A549 (cell line): ENCODE results near the gene NOX3. TPM values are rescaled to one million over a fixed set of nuclear protein-coding genes. Genes with fewer than 3 reads are reported as not detected.

ENCODE experiments used
- ATAC-seq, 2 experiments: fragments of 200-7000 bp in 1 of 2; fragments of >200 bp in 1 of 2; cut with Nextera tagmentation in 1 of 2; cut with Tn5 transposase in 1 of 2; 3 replicates each; pipeline versions ENCODE4 v1.8.0 to v1.9.1; 2018 to 2020; ENCODE audit warnings: mild to moderate bottlenecking in 1 of 2, moderate library complexity in 1 of 2
- CTCF ChIA-PET: fragments of 300-600 bp; sonication (Branson Sonifier 250); formaldehyde crosslinking; extraction: SDS; loops from one replicate; lab custom pipeline; 2021; ENCODE audit warnings: antibody characterized with exemption, inconsistent platforms; lab: Yijun Ruan, JAX
- POLR2A ChIA-PET: fragments of 350-600 bp; formaldehyde crosslinking; extraction: SDS; loops from one replicate; lab custom pipeline; 2021; ENCODE audit warnings: antibody characterized with exemption, inconsistent platforms; lab: Yijun Ruan, JAX
- DNase-seq, 2 experiments: peaks; one replicate each; pipeline versions ENCODE4 v3.0.0 to v3.0.0-alpha.2; 2011 to 2016; ENCODE audit warnings: low read depth in 1 of 2, low spot score in 1 of 2
- FAIRE-seq: peaks from 2 replicates; lab custom pipeline; 2011; peaks lifted over from hg19 to GRCh38; lab: Jason Lieb, UNC
- H3K27ac ChIP-seq, 2 experiments: fragments of >200 bp; sonication (Bioruptor Twin); formaldehyde crosslinking; 3 replicates each; pipeline ENCODE4 v1.5.1; 2016 to 2017
- H3K4me1 ChIP-seq: fragments of >200 bp; sonication (Bioruptor Twin); formaldehyde crosslinking; 3 replicates; pipeline ENCODE4 v1.6.1; 2016
- H3K4me2 ChIP-seq: fragments of >200 bp; sonication (Bioruptor Twin); formaldehyde crosslinking; 3 replicates; pipeline ENCODE4 v1.6.1; 2016
- H3K4me3 ChIP-seq: fragments of >200 bp; sonication (Bioruptor Twin); formaldehyde crosslinking; 3 replicates; pipeline ENCODE4 v1.5.1; 2016
- H3K9me3 ChIP-seq: fragments of >200 bp; sonication (Bioruptor Twin); formaldehyde crosslinking; 3 replicates; pipeline ENCODE4 v1.6.1; 2016
- BHLHE40 ChIP-seq: IDR thresholded peaks from 2 replicates; pipeline ENCODE4 v1.6.1; 2012; ENCODE audit warnings: low read depth, low read length, inconsistent platforms
- CBX2 ChIP-seq: fragments of 200-600 bp; sonication (generic); IDR thresholded peaks from 2 replicates; pipeline ENCODE4 v1.6.1; 2016; ENCODE audit warnings: low read depth, mild to moderate bottlenecking, borderline replicate concordance
- CBX8 ChIP-seq: fragments of 200-600 bp; sonication (generic); IDR thresholded peaks from 2 replicates; pipeline ENCODE4 v1.6.1; 2016
- CEBPB ChIP-seq, 2 experiments: fragments of >200 bp in 1 of 2; sonication (Bioruptor Twin) in 1 of 2; formaldehyde crosslinking in 1 of 2; IDR thresholded peaks; 2 replicates each; pipeline ENCODE4 v1.6.1; 2012 to 2016
- CHD2 ChIP-seq: fragments of 150-350 bp; IDR thresholded peaks from 2 replicates; pipeline ENCODE4 v1.6.1; 2014; ENCODE audit warnings: low read length; ENCODE audit not compliant: partially characterized antibody
- CHD4 ChIP-seq: fragments of 200-600 bp; sonication (generic); IDR thresholded peaks from 2 replicates; pipeline ENCODE4 v1.6.1; 2016; ENCODE audit warnings: antibody characterized with exemption, mild to moderate bottlenecking, borderline replicate concordance
- EHF ChIP-seq: fragments of 250-450 bp; sonication (Bioruptor Pico); IDR thresholded peaks from 2 replicates; pipeline ENCODE4 v1.5.0; 2020; ENCODE audit warnings: mild to moderate bottlenecking
- EHMT2 ChIP-seq: fragments of 200-600 bp; sonication (generic); IDR thresholded peaks from 2 replicates; pipeline ENCODE4 v1.6.1; 2016; ENCODE audit warnings: antibody characterized with exemption, low read depth, mild to moderate bottlenecking, moderate library complexity
- EP300 ChIP-seq, 2 experiments: fragments of >200 bp; sonication (Bioruptor Twin); formaldehyde crosslinking; IDR thresholded peaks; 2 replicates in 1 of 2; 3 replicates in 1 of 2; pipeline ENCODE4 v1.6.1; 2016 to 2017
- ESRRA ChIP-seq: fragments of 150-350 bp; IDR thresholded peaks from 2 replicates; pipeline ENCODE4 v1.6.1; 2014; ENCODE audit warnings: mild to moderate bottlenecking, low read length, borderline replicate concordance
- JUNB ChIP-seq: fragments of >200 bp; sonication (Bioruptor Twin); formaldehyde crosslinking; IDR thresholded peaks from 2 replicates; pipeline ENCODE4 v1.6.1; 2016
- KDM5A ChIP-seq: fragments of 200-600 bp; sonication (generic); IDR thresholded peaks from 2 replicates; pipeline ENCODE4 v1.6.1; 2016; ENCODE audit warnings: antibody characterized with exemption, mild to moderate bottlenecking
- NFE2L2 ChIP-seq: fragments of 150-350 bp; conservative IDR thresholded peaks from 2 replicates; pipeline ENCODE4 v1.6.1; 2014; ENCODE audit warnings: low read length
- PHF8 ChIP-seq: fragments of 200-600 bp; sonication (generic); IDR thresholded peaks from 2 replicates; pipeline ENCODE4 v1.6.1; 2016; ENCODE audit warnings: low read depth, mild to moderate bottlenecking, antibody characterized with exemption, moderate library complexity, borderline replicate concordance
- POLR2A ChIP-seq: IDR thresholded peaks from 2 replicates; pipeline ENCODE4 v1.6.1; 2012; ENCODE audit warnings: mild to moderate bottlenecking, low read length
- RARB ChIP-seq: fragments of 250-450 bp; sonication (Bioruptor Pico); IDR thresholded peaks from 2 replicates; pipeline ENCODE4 v1.8.0; 2021; ENCODE audit warnings: mild to moderate bottlenecking, moderate library complexity
- SMC3 ChIP-seq: fragments of >200 bp; sonication (Bioruptor Twin); formaldehyde crosslinking; IDR thresholded peaks from 3 replicates; pipeline ENCODE4 v1.6.1; 2018; ENCODE audit warnings: inconsistent platforms
- ZC3H11A ChIP-seq: fragments of 450-650 bp; IDR thresholded peaks from 2 replicates; pipeline ENCODE4 v1.6.1; 2014; ENCODE audit warnings: antibody characterized with exemption, mild to moderate bottlenecking
- ZFP36 ChIP-seq: fragments of 450-650 bp; IDR thresholded peaks from 2 replicates; pipeline ENCODE4 v1.6.1; 2014; ENCODE audit warnings: borderline replicate concordance; ENCODE audit not compliant: partially characterized antibody
- WGBS: methylation state at CpG from one replicate; pipeline ENCODE4 v1.1.6; 2017; ENCODE audit errors: missing lambda C conversion rate; 5-methylcytosine and 5-hydroxymethylcytosine counted together
- polyA plus RNA-seq, 4 experiments: library from polyadenylated mRNA; depleted of rRNA in 3 of 4; stranded (reverse); fragments of >200 nt; fragmentation: RNase III in 1 of 4; extraction: RNeasy Plus Mini Kit Qiagen cat#74134 plus additional on column Dnase treatment in 1 of 4; gene quantifications; 2 replicates in 3 of 4; 3 replicates in 1 of 4; pipeline ENCODE4 v1.2.3, GENCODE V29; 2011 to 2017
- TF ChIP-seq, protein P1 (sequence below): fragments of 250-450 bp; sonication (Bioruptor Pico); IDR thresholded peaks from 2 replicates; pipeline ENCODE4 v1.5.0; 2021; ENCODE audit warnings: mild to moderate bottlenecking, moderate library complexity, borderline replicate concordance
- TF ChIP-seq, protein P2 (sequence below): fragments of 450-650 bp; IDR thresholded peaks from 2 replicates; pipeline ENCODE4 v1.6.1; 2014; ENCODE audit warnings: antibody characterized with exemption
- TF ChIP-seq, protein P3 (sequence below): fragments of 150-350 bp; IDR thresholded peaks from 2 replicates; pipeline ENCODE4 v1.6.1; 2014; ENCODE audit warnings: low read depth, mild to moderate bottlenecking, low read length
- TF ChIP-seq, protein P4 (sequence below): fragments of >200 bp; sonication (Bioruptor Twin); formaldehyde crosslinking; IDR thresholded peaks from 2 replicates; pipeline ENCODE4 v1.6.1; 2016

Gene NOX3
- polyA plus RNA-seq, 2 of the 4 experiments (the other 2 are of a cell fraction), result not detected

DNA sequence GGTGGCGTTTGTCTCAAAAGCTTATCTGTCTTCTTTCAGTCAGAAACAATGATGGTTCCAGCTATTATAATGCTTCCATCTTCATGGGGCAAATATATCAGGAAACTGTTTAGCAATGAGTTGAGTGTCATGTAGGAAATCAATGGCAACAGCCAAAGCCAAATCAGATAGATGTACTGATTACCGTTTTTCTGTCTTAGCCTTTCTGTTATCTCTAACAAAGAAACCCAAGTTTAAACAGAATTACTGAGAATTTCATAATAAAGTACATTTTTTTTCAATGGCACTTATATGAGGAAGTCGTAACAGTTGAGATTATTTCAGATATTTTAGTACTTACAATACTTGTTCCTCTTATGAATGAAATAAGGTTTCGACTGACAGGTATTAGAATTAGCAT is 1.2 kb downstream of the NOX3 start:
- WGBS, result 65% methylated on average over 4 of the region's 4 CpGs
- POLR2A ChIA-PET, result no interaction called here
- ATAC-seq (no peak), DNase-seq (no peak), FAIRE-seq (no peak)
- CTCF ChIA-PET, result no interaction called here
- Histone ChIP-seq H3K9me3 (no peaks in the 10 kb centered on the region), H3K4me2 (no peak overlapping the region), H3K4me1 (no peaks in the 10 kb centered on the region), H3K27ac (no peak overlapping the region), H3K4me3 (no peak overlapping the region)
- TF ChIP-seq KDM5A (no peak), POLR2A (no peak), EHMT2 (no peak), ZC3H11A (no peak), SMC3 (no peak), PHF8 (no peak), CBX2 (no peak), RARB (CRISPR knock-in tag) (no peak), CHD4 (no peak), JUNB (no peak), CBX8 (no peak), CHD2 (no peak), NFE2L2 (no peak), ESRRA (no peak)
- TF ChIP-seq, protein P1, sequence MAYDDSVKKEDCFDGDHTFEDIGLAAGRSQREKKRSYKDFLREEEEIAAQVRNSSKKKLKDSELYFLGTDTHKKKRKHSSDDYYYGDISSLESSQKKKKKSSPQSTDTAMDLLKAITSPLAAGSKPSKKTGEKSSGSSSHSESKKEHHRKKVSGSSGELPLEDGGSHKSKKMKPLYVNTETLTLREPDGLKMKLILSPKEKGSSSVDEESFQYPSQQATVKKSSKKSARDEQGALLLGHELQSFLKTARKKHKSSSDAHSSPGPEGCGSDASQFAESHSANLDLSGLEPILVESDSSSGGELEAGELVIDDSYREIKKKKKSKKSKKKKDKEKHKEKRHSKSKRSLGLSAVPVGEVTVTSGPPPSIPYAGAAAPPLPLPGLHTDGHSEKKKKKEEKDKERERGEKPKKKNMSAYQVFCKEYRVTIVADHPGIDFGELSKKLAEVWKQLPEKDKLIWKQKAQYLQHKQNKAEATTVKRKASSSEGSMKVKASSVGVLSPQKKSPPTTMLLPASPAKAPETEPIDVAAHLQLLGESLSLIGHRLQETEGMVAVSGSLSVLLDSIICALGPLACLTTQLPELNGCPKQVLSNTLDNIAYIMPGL, result no peak
- TF ChIP-seq, protein P2, sequence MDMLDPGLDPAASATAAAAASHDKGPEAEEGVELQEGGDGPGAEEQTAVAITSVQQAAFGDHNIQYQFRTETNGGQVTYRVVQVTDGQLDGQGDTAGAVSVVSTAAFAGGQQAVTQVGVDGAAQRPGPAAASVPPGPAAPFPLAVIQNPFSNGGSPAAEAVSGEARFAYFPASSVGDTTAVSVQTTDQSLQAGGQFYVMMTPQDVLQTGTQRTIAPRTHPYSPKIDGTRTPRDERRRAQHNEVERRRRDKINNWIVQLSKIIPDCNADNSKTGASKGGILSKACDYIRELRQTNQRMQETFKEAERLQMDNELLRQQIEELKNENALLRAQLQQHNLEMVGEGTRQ, result no peak
- TF ChIP-seq, protein P3, sequence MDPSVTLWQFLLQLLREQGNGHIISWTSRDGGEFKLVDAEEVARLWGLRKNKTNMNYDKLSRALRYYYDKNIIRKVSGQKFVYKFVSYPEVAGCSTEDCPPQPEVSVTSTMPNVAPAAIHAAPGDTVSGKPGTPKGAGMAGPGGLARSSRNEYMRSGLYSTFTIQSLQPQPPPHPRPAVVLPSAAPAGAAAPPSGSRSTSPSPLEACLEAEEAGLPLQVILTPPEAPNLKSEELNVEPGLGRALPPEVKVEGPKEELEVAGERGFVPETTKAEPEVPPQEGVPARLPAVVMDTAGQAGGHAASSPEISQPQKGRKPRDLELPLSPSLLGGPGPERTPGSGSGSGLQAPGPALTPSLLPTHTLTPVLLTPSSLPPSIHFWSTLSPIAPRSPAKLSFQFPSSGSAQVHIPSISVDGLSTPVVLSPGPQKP, result no peak

DNA sequence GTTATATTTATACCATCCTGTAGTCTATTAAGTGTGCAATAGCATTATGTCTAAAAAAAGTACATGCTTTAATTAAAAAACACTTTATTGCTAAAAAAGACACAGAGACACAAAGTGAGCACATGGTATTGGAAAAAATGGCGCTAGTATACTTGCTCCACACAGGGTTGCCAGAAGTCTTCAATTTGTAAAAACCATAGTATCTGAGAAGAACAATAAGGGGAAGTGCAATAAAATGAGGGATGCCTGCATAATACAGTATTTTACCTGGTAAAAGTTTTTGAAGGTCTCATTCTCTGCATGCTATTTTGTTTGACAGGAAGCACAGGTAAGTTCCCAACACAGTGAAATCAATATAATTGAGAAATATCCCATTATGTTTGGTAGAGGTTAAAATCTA is 1.6 kb downstream of the NOX3 start:
- H3K4me2 ChIP-seq, result no peak overlapping the region

More for the DNA sequence above, 1.6 kb downstream of the NOX3 start:
- no peak for FAIRE-seq
- no peak for DNase-seq
- ATAC-seq, result no peak
- 72% methylated on average over 1 of the region's 1 CpG for WGBS
- no peak for TF ChIP-seq ZFP36
- no peak for TF ChIP-seq EHF (CRISPR knock-in tag)
- TF ChIP-seq, protein P4, sequence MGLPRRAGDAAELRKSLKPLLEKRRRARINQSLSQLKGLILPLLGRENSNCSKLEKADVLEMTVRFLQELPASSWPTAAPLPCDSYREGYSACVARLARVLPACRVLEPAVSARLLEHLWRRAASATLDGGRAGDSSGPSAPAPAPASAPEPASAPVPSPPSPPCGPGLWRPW, result no peak
- TF ChIP-seq BHLHE40, result no peak
- TF ChIP-seq, protein P2, result no peak
- TF ChIP-seq EP300 (IDR thresholded peaks at IDR 0.05), result no peak
- no peak for TF ChIP-seq CHD2
- TF ChIP-seq EHMT2, result no peak
- no peak for TF ChIP-seq CEBPB (IDR thresholded peaks at IDR 0.05)
- H3K27ac ChIP-seq, result no peak overlapping the region
- ChIA-PET POLR2A (no interaction called here), CTCF (no interaction called here)
- no peak overlapping the region for H3K4me3 ChIP-seq
- H3K4me1 ChIP-seq, result no peaks in the 10 kb centered on the region
- H3K9me3 ChIP-seq, result no peaks in the 10 kb centered on the region
